Measurements from ENCODE around the gene PEX11B.

GRCh38 chr1:145918144-145918991 lies at the start of gene PEX11B:
- TF ChIP-seq GATA2 (IDR thresholded peaks at IDR 0.05; ENCODE audit: low read depth, low read length) (no peak; the same call in 1 of the 2 replicates), GATA3 (IDR thresholded peaks at IDR 0.05; ENCODE audit: low read depth, low read length) (no peak)
